Tibial nerve (tissue), 4 donors: Measurements from ENCODE around the gene MAPT. TPM values are rescaled to one million over a fixed set of nuclear protein-coding genes. Genes with fewer than 3 reads are reported as not detected.

ENCODE experiments used
- DNase-seq, 2 donors: peaks; one replicate each; pipeline ENCODE4 v3.0.0-alpha.2; 2019; ENCODE audit warnings: low spot score in 2 of 2
- H3K27ac ChIP-seq, 4 donors: fragments of 200-600 bp; sonication (generic) in 3 of 4; one replicate each; pipeline ENCODE4 v1.5.1; 2017 to 2019; ENCODE audit warnings: mild to moderate bottlenecking in 1 of 4
- H3K27me3 ChIP-seq, 2 donors: fragments of 200-600 bp; sonication (generic) in 1 of 2; one replicate each; pipeline versions ENCODE4 v1.5.1 to v1.6.0; 2017 to 2019
- H3K36me3 ChIP-seq, 3 donors: fragments of 200-600 bp; sonication (generic); one replicate each; pipeline ENCODE4 v1.5.1; 2018 to 2019
- H3K4me1 ChIP-seq, 4 donors: fragments of 200-600 bp; sonication (generic) in 3 of 4; one replicate each; pipeline ENCODE4 v1.5.1; 2017 to 2019
- H3K4me3 ChIP-seq, 4 donors: fragments of 200-600 bp; sonication (generic) in 3 of 4; one replicate each; pipeline ENCODE4 v1.5.1; 2017 to 2019; ENCODE audit warnings: mild to moderate bottlenecking in 1 of 4, moderate library complexity in 1 of 4
- H3K9me3 ChIP-seq, 4 donors: fragments of 200-600 bp; sonication (generic) in 3 of 4; one replicate each; pipeline ENCODE4 v1.5.1; 2017 to 2019
- EP300 ChIP-seq, 2 donors: sonication (generic); formaldehyde crosslinking; IDR thresholded peaks; one replicate each; pipeline ENCODE4 v1.6.1; 2017; ENCODE audit warnings: antibody characterized with exemption in 2 of 2, mild to moderate bottlenecking in 1 of 2
- POLR2A ChIP-seq, 2 donors: fragments of 450-650 bp; IDR thresholded peaks; one replicate each; pipeline ENCODE4 v1.6.1; 2017; ENCODE audit warnings: antibody characterized with exemption in 2 of 2, mild to moderate bottlenecking in 2 of 2, moderate library complexity in 2 of 2
- WGBS, 2 donors: methylation state at CpG; one replicate each; pipeline ENCODE4 v1.1.5; 2018; 5-methylcytosine and 5-hydroxymethylcytosine counted together
- total RNA-seq, 4 donors: library from RNA; depleted of rRNA; stranded (reverse); fragments of >200 nt; gene quantifications; one replicate each; pipeline ENCODE4 v1.1.0, GENCODE V29; 2016
- TF ChIP-seq, protein P1 (sequence below), 5 experiments: fragments of 200-600 bp in 3 of 5; fragments of 450-650 bp in 2 of 5; sonication (generic) in 3 of 5; IDR thresholded peaks; one replicate each; pipeline ENCODE4 v1.5.1; 2016 to 2019; ENCODE audit warnings: antibody characterized with exemption in 5 of 5, mild to moderate bottlenecking in 3 of 5, moderate library complexity in 2 of 5

The MAPT gene
- total RNA-seq, 4 donors from 2014 or later = 2.5 to 3.1 (median 2.8) TPM

DNA sequence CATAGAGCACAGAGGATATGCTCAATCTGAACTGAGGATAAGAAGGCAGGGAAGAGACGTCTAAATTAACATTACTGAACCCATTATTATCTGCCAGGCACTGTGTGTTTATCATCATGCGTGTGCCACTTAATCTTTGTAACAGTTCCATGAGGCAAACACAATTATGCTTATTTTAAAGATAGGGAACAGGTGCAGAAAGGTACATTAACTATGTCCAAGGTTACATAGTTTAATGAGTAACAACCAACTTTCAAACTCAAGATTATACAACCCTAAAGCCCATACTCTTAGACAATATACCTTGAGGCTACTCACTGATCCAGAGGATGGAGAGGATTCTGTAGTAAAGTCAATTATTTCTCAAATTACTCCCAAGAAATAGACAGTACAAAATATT lies 147.9 kb downstream of the MAPT start:
- peak overlapping the region in 2 of 4 donors; percentile 15 to 77 for H3K27ac ChIP-seq
- H3K27me3 ChIP-seq = no peaks in the 10 kb centered on the region
- no peak for DNase-seq
- H3K36me3 ChIP-seq = peaks cover 0 to 48% (median 16%) of the 10 kb centered on the region in 3 donors
- peaks cover 0 to 45% (median 11%) of the 10 kb centered on the region in 4 donors for H3K4me1 ChIP-seq
- H3K9me3 ChIP-seq = no peaks in the 10 kb centered on the region
- H3K4me3 ChIP-seq = no peak overlapping the region
- TF ChIP-seq, protein P1, sequence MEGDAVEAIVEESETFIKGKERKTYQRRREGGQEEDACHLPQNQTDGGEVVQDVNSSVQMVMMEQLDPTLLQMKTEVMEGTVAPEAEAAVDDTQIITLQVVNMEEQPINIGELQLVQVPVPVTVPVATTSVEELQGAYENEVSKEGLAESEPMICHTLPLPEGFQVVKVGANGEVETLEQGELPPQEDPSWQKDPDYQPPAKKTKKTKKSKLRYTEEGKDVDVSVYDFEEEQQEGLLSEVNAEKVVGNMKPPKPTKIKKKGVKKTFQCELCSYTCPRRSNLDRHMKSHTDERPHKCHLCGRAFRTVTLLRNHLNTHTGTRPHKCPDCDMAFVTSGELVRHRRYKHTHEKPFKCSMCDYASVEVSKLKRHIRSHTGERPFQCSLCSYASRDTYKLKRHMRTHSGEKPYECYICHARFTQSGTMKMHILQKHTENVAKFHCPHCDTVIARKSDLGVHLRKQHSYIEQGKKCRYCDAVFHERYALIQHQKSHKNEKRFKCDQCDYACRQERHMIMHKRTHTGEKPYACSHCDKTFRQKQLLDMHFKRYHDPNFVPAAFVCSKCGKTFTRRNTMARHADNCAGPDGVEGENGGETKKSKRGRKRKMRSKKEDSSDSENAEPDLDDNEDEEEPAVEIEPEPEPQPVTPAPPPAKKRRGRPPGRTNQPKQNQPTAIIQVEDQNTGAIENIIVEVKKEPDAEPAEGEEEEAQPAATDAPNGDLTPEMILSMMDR (IDR thresholded peaks at IDR 0.05) = no peak
- TF ChIP-seq EP300 (IDR thresholded peaks at IDR 0.05) (no peak), POLR2A (IDR thresholded peaks at IDR 0.05) (no peak)
- 72 to 81% methylated on average over 2 of the region's 2 CpGs for WGBS, 2 donors

DNA sequence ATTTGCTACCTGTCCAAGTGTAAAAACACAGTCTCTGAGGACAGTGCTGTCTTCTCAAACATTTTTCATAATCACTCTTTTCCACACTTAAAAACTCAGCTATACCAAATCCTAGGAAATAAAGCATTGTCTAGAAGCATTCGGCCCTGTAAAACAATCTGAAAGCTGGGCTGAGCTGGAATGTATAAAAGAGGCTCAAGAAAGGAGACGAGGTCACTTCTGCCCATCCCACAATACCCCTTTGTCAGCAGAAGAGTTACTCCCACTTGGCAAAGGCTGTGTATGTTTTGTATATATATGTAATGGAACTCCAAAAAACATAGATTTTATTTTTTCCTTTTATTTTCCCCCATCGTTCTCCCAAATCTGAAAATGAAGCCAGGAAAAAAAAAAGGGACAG lies 148.6 kb downstream of the MAPT start:
- peaks cover 0 to 48% (median 9%) of the 10 kb centered on the region in 3 donors for H3K36me3 ChIP-seq
- H3K9me3 ChIP-seq = no peaks in the 10 kb centered on the region
- TF ChIP-seq, protein P1 (IDR thresholded peaks at IDR 0.05) = no peak
- no peak for TF ChIP-seq POLR2A (IDR thresholded peaks at IDR 0.05)
- no peak for TF ChIP-seq EP300 (IDR thresholded peaks at IDR 0.05)
- H3K27me3 ChIP-seq = no peaks in the 10 kb centered on the region
- peak overlapping the region in 3 of 4 donors; percentile 15 to 77 (median 71) for H3K27ac ChIP-seq
- WGBS, 2 donors = 28 to 33% methylated on average over 3 of the region's 3 CpGs
- no peak for DNase-seq
- H3K4me3 ChIP-seq = no peak overlapping the region
- peaks cover 0 to 47% (median 11%) of the 10 kb centered on the region in 4 donors for H3K4me1 ChIP-seq

DNA sequence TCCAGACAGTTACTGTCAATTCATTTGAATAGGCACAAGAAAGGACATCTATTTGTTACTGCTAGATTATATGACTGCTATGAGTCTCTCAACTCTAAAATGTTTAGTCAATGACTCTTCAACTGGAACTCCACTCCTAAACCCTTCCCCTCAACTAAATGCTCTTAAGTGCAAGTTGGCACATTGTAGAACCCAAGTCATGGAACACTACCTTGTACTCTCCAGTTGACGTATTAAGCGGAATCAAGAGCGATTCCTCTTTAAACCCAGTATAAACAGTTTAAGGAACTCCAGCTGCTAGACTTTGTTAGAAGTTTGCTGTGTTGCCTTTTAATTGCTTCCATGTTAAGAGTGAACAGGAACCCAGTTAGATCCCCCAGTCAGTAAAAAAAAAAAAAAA lies 149.3 kb downstream of the MAPT start:
- no peaks in the 10 kb centered on the region for H3K27me3 ChIP-seq
- peak overlapping the region in 3 of 4 donors; percentile 28 to 77 (median 71) for H3K27ac ChIP-seq
- peaks cover 0 to 48% (median 4%) of the 10 kb centered on the region in 3 donors for H3K36me3 ChIP-seq
- H3K4me3 ChIP-seq = no peak overlapping the region
- DNase-seq = no peak
- no peak for TF ChIP-seq EP300 (IDR thresholded peaks at IDR 0.05)
- no peak for TF ChIP-seq POLR2A (IDR thresholded peaks at IDR 0.05)
- TF ChIP-seq, protein P1 (IDR thresholded peaks at IDR 0.05) = no peak
- WGBS, 2 donors = 85 to 90% methylated on average over 3 of the region's 3 CpGs
- no peaks in the 10 kb centered on the region for H3K9me3 ChIP-seq
- H3K4me1 ChIP-seq = peaks cover 0 to 47% (median 11%) of the 10 kb centered on the region in 4 donors

DNA sequence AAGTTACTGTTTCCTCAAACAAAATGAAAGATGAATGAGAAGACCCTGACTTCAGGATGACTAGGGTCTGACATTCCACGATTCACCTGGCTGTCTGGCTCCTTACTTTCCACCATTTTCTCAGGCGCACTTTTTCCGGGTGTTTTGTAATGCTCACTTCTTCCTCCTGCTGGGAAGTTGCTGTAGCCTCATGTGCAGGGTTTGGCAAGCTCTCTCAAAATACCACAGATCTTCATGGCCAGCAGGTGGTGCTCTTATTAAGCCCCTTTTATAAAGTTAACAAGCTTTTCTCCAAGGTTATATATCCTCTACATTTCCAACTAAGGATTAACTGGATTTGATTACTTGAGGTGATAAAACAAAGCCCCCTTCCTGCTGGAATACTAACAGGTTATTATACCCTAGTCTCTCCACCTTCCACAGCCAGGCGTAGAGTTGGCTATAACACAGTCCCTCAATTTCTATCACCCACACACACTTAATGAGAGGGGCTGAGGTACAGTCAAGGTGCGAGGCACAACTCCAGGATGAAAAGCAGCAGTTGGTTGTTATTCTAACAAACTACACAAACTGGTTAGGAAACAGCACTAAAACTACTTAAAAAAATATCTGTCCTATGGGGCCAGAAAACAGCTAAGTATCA lies 150.1 kb downstream of the MAPT start:
- Histone ChIP-seq H3K27me3 (no peaks in the 10 kb centered on the region), H3K9me3 (no peaks in the 10 kb centered on the region), H3K27ac (peak overlapping the region; percentile 28 to 77 (median 58)), H3K4me3 (no peak overlapping the region), H3K36me3 (peaks cover 0 to 48% (median 4%) of the 10 kb centered on the region in 3 donors), H3K4me1 (peaks cover 0 to 43% (median 11%) of the 10 kb centered on the region in 4 donors)
- TF ChIP-seq EP300 (IDR thresholded peaks at IDR 0.05) (peak in 1 of 2 donors; percentile 71), POLR2A (IDR thresholded peaks at IDR 0.05) (no peak)
- TF ChIP-seq, protein P1 (IDR thresholded peaks at IDR 0.05) = peak; percentile 78 to 93 (median 84)
- peak; percentile 58 to 92 for DNase-seq
- whole genome bisulfite sequencing, 2 donors = 38 to 52% methylated on average over 5 of the region's 5 CpGs

DNA sequence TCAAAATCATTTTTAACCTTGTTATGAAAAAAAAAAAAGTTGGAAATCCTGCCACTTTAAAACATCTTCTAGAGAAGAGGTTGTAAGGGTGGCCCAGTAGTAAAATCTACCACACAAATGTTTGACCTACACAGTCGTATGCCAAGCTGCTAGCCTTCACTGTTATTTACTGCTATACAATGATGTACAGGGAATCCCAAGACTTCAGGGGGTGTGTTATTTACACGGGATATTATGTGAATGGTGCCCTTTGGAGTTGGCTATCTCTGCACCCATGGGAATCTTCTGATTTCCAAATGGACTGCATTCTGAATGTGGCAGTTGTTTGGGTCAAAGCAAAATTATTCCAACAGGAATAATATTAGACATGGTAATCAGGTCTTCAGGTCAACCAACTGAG lies 150.6 kb downstream of the MAPT start:
- DNase-seq = no peak
- Histone ChIP-seq H3K4me3 (no peak overlapping the region), H3K9me3 (no peaks in the 10 kb centered on the region), H3K27me3 (no peaks in the 10 kb centered on the region), H3K27ac (peak overlapping the region in 1 of 4 donors; percentile 71), H3K36me3 (peaks cover 3 to 48% (median 7%) of the 10 kb centered on the region in 3 donors), H3K4me1 (peaks cover 0 to 39% (median 11%) of the 10 kb centered on the region in 4 donors)
- 45 to 53% methylated on average over 2 of the region's 2 CpGs for WGBS, 2 donors
- no peak for TF ChIP-seq POLR2A (IDR thresholded peaks at IDR 0.05)
